Choroid plexus epithelial cell (primary cell): Measurements from ENCODE around the gene CDH18.

Experiments used
- DNase-seq: peaks from one replicate; pipeline ENCODE4 v3.0.0-alpha.2; 2010; ENCODE audit warnings: low read depth
- H3K4me3 ChIP-seq: 2 replicates; pipeline ENCODE4 v1.5.1; 2011; ENCODE audit warnings: low read depth, mild to moderate bottlenecking, control low read depth, low read length, moderate library complexity
- CTCF ChIP-seq: conservative IDR thresholded peaks from 2 replicates; pipeline ENCODE4 v1.5.1; 2011; ENCODE audit warnings: low read depth, mild to moderate bottlenecking, control low read depth, inconsistent platforms, low read length, moderate library complexity

The CDH18 gene

GRCh38 chr5:20028506-20028905 lies 40.5 kb upstream of the CDH18 start:
- DNase-seq, result peak; percentile 5
- TF ChIP-seq CTCF, result no peak
- H3K4me3 ChIP-seq, result no peak overlapping the region

- DNase-seq, result peak; percentile 4
- no peak for TF ChIP-seq CTCF
- no peak overlapping the region for H3K4me3 ChIP-seq
Observed at GRCh38 chr5:20023686-20024180, 35.7 kb upstream of the CDH18 start.

GRCh38 chr5:20020247-20020646 lies 32.2 kb upstream of the CDH18 start:
- no peak for TF ChIP-seq CTCF
- no peak for DNase-seq
- H3K4me3 ChIP-seq, result no peak overlapping the region

- no peak for TF ChIP-seq CTCF
- no peak overlapping the region for H3K4me3 ChIP-seq
- DNase-seq, result no peak
Observed at GRCh38 chr5:20017021-20017420, 29.0 kb upstream of the CDH18 start.

- H3K4me3 ChIP-seq, result no peak overlapping the region
- no peak for TF ChIP-seq CTCF
- peak; percentile 29 for DNase-seq
Observed at GRCh38 chr5:20000416-20000815, 12.4 kb upstream of the CDH18 start.

- TF ChIP-seq CTCF, result no peak
- H3K4me3 ChIP-seq, result no peak overlapping the region
- DNase-seq, result no peak
Observed at GRCh38 chr5:19988457-19988856, 457 bp upstream of the CDH18 start.

GRCh38 chr5:19986806-19987205 lies 1.2 kb downstream of the CDH18 start:
- no peak for DNase-seq
- H3K4me3 ChIP-seq, result no peak overlapping the region
- no peak for TF ChIP-seq CTCF
